Breast epithelium (tissue), 3 donors: ENCODE results near the gene CLIC3.

Experiments used
- CTCF ChIP-seq, 3 donors: fragments of 450-650 bp; IDR thresholded peaks; one replicate each; pipeline ENCODE4 v1.5.1; 2016 to 2017; ENCODE audit warnings: antibody characterized with exemption in 3 of 3, mild to moderate bottlenecking in 3 of 3, moderate library complexity in 3 of 3
- POLR2A ChIP-seq: fragments of 450-650 bp; IDR thresholded peaks from one replicate; pipeline ENCODE4 v1.6.1; 2016; ENCODE audit warnings: antibody characterized with exemption, mild to moderate bottlenecking, moderate library complexity
- POLR2AphosphoS5 ChIP-seq, 3 donors: sonication (generic); formaldehyde crosslinking; IDR thresholded peaks; one replicate each; pipeline ENCODE4 v1.6.1; 2017; ENCODE audit warnings: antibody characterized with exemption in 3 of 3

GRCh38 chr9:136963341-136963740, 33.0 kb downstream of the CLIC3 start:
- no peak for TF ChIP-seq POLR2A
- TF ChIP-seq CTCF (IDR thresholded peaks at IDR 0.05), result no peak
- no peak for TF ChIP-seq POLR2AphosphoS5 (IDR thresholded peaks at IDR 0.05)
